ENCODE measurements around the gene DNAJC22. TPM values are rescaled to one million over a fixed set of nuclear protein-coding genes. Genes with fewer than 3 reads are reported as not detected.
A peak's percentile ranks its signal among the peaks of the same experiment; 100 is the strongest.

DNAJC22 gene
- total RNA-seq, 1 experiment from 2014 or later, result 0.24 TPM

DNA sequence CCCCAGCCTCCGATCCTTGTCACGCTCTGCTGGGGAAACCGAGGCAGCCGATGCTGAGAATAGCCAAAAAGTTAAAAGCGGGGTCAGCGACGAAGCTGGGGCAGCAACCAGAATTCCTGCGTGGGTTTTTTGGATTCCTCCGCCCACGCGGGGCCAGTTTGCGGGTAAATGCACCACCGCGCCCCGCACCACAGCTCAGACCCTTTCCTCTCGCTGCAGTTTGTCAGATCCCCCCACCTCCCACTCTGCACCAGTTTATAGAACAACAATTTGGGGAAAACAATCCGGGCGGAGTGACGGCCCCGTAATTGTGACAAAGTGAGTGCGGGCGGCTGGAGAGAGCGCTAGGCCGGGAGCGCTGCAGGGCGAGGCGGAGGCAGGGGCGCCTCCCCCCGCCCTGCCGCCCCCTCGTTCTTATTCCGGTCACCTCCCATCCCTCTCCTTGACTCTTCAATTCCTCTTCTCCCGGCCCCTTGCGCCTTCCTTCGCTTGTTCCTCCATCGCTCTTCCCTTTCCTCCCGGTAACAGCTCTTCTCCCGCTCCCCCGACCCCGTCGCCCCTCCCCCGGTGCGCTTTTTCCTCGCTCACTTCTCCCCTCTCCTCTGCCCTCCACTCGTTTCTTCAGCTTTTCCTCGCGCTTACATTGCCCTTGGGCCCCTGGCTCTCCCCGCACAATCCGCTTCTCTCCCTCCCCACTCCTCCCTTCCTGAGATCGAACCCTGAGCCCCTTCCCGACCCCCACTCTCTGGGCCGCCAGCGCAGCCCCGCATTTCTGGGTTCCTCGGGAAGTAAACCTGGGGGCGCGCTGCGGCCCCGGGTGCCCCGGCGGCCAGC, 646 bp upstream of the DNAJC22 start:
- peaks cover 98% of the 10 kb centered on the region for H3K27me3 Mint-ChIP-seq (ENCODE audit: low read depth)
- TF ChIP-seq, protein P1, sequence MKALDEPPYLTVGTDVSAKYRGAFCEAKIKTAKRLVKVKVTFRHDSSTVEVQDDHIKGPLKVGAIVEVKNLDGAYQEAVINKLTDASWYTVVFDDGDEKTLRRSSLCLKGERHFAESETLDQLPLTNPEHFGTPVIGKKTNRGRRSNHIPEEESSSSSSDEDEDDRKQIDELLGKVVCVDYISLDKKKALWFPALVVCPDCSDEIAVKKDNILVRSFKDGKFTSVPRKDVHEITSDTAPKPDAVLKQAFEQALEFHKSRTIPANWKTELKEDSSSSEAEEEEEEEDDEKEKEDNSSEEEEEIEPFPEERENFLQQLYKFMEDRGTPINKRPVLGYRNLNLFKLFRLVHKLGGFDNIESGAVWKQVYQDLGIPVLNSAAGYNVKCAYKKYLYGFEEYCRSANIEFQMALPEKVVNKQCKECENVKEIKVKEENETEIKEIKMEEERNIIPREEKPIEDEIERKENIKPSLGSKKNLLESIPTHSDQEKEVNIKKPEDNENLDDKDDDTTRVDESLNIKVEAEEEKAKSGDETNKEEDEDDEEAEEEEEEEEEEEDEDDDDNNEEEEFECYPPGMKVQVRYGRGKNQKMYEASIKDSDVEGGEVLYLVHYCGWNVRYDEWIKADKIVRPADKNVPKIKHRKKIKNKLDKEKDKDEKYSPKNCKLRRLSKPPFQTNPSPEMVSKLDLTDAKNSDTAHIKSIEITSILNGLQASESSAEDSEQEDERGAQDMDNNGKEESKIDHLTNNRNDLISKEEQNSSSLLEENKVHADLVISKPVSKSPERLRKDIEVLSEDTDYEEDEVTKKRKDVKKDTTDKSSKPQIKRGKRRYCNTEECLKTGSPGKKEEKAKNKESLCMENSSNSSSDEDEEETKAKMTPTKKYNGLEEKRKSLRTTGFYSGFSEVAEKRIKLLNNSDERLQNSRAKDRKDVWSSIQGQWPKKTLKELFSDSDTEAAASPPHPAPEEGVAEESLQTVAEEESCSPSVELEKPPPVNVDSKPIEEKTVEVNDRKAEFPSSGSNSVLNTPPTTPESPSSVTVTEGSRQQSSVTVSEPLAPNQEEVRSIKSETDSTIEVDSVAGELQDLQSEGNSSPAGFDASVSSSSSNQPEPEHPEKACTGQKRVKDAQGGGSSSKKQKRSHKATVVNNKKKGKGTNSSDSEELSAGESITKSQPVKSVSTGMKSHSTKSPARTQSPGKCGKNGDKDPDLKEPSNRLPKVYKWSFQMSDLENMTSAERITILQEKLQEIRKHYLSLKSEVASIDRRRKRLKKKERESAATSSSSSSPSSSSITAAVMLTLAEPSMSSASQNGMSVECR (CRISPR knock-in tag; IDR thresholded peaks at IDR 0.05; ENCODE audit: borderline replicate concordance), result no peak
- no peak for TF ChIP-seq ZNF138 (CRISPR knock-in tag; conservative IDR thresholded peaks at IDR 0.05)
- no peak for TF ChIP-seq CREM (CRISPR knock-in tag; IDR thresholded peaks at IDR 0.05)
- TF ChIP-seq SP1 (CRISPR knock-in tag; conservative IDR thresholded peaks at IDR 0.05), result no peak
- no peak for TF ChIP-seq ZBTB21 (CRISPR knock-in tag; IDR thresholded peaks at IDR 0.05; ENCODE audit: borderline replicate concordance)
- no peak for TF ChIP-seq JUN (CRISPR knock-in tag; IDR thresholded peaks at IDR 0.05)
- H3K4me3 Mint-ChIP-seq, result peak overlapping the region; percentile 75
- H3K9me3 Mint-ChIP-seq, result no peaks in the 10 kb centered on the region
- DNase-seq (ENCODE audit: low spot score) (peak; percentile 64), ATAC-seq (no peak)
- H3K27ac Mint-ChIP-seq, result no peak overlapping the region
- H3K4me1 Mint-ChIP-seq, result peaks cover 28% of the 10 kb centered on the region
- ChIA-PET POLR2A (interaction anchor here (0.6 to 1.2 kb wide), 3 partner anchors 23 to 310 kb away, joined by 4 to 7 read pairs (median 5); partner anchors contain the start of gene TROAP), CTCF (interaction anchor here (0.6 to 6.5 kb wide), 17 partner anchors 9 to 764 kb away, joined by 3 to 212 read pairs (median 34); partner anchors contain the start of genes C1QL4, PRPH, SPATS2 and TROAP)
- H3K36me3 Mint-ChIP-seq, result no peaks in the 10 kb centered on the region

DNA sequence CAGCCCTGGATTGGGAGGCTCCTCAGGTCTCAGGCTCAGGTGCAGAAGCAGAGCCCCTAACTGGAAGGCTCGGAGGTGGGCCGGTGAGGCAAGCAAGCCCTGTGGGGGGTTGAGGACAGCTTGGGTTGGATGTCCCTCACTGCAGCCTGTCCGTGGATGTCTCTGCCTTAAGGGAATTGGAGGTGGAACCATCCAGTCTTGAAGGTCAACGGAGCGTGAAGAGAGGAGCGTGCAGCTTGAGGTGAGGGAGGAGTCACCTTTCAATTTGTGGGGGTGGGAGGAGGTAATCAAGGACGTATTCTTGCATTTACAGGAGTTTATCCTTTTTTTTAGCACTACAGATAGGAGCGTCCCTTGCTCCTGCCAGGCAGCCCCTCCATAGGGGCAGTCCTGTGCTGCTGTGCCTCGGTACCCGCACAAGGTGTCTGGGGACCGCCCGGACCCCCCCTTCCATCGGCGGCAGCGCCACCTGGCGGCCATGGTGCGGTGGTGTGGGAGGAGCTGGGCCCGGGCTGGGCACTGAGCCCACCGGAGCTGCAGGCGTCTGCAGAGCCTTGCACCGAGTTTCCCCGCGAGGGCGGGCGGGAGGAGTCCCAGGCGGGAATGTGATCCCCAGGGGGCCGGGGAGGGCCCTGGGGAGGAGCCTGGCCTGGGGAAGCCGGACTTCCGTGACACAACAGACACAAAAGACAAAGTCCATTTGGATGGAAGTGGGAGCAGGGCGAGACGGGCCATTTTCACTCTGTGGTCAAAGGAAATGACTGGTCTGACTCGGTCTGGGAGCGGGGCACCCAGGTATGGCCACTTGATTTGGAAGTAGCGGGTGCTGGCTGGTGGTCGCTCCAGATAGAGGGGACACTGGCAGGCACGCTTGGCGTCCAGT, 864 bp downstream of the DNAJC22 start:
- Mint-ChIP-seq H3K4me1 (peaks cover 24% of the 10 kb centered on the region), H3K4me3 (peak overlapping the region; percentile 75), H3K27me3 (ENCODE audit: low read depth) (peaks cover 88% of the 10 kb centered on the region), H3K9me3 (no peaks in the 10 kb centered on the region), H3K36me3 (no peaks in the 10 kb centered on the region), H3K27ac (no peak overlapping the region)
- TF ChIP-seq ESRRA (CRISPR knock-in tag; IDR thresholded peaks at IDR 0.05; ENCODE audit: borderline replicate concordance), result 0 out of 2 replicates have a peak, but pooled peaks have one; percentile 26
- TF ChIP-seq, protein P2, sequence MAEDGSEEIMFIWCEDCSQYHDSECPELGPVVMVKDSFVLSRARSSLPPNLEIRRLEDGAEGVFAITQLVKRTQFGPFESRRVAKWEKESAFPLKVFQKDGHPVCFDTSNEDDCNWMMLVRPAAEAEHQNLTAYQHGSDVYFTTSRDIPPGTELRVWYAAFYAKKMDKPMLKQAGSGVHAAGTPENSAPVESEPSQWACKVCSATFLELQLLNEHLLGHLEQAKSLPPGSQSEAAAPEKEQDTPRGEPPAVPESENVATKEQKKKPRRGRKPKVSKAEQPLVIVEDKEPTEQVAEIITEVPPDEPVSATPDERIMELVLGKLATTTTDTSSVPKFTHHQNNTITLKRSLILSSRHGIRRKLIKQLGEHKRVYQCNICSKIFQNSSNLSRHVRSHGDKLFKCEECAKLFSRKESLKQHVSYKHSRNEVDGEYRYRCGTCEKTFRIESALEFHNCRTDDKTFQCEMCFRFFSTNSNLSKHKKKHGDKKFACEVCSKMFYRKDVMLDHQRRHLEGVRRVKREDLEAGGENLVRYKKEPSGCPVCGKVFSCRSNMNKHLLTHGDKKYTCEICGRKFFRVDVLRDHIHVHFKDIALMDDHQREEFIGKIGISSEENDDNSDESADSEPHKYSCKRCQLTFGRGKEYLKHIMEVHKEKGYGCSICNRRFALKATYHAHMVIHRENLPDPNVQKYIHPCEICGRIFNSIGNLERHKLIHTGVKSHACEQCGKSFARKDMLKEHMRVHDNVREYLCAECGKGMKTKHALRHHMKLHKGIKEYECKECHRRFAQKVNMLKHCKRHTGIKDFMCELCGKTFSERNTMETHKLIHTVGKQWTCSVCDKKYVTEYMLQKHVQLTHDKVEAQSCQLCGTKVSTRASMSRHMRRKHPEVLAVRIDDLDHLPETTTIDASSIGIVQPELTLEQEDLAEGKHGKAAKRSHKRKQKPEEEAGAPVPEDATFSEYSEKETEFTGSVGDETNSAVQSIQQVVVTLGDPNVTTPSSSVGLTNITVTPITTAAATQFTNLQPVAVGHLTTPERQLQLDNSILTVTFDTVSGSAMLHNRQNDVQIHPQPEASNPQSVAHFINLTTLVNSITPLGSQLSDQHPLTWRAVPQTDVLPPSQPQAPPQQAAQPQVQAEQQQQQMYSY (CRISPR knock-in tag; IDR thresholded peaks at IDR 0.05), result peak; percentile 54; the same call in 1 of the 2 replicates
- 0 out of 2 replicates have a peak, but pooled peaks have one; percentile 36 for TF ChIP-seq SP1 (CRISPR knock-in tag; conservative IDR thresholded peaks at IDR 0.05)
- TF ChIP-seq, protein P3, sequence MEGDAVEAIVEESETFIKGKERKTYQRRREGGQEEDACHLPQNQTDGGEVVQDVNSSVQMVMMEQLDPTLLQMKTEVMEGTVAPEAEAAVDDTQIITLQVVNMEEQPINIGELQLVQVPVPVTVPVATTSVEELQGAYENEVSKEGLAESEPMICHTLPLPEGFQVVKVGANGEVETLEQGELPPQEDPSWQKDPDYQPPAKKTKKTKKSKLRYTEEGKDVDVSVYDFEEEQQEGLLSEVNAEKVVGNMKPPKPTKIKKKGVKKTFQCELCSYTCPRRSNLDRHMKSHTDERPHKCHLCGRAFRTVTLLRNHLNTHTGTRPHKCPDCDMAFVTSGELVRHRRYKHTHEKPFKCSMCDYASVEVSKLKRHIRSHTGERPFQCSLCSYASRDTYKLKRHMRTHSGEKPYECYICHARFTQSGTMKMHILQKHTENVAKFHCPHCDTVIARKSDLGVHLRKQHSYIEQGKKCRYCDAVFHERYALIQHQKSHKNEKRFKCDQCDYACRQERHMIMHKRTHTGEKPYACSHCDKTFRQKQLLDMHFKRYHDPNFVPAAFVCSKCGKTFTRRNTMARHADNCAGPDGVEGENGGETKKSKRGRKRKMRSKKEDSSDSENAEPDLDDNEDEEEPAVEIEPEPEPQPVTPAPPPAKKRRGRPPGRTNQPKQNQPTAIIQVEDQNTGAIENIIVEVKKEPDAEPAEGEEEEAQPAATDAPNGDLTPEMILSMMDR (IDR thresholded peaks at IDR 0.05), result peak; percentile 97
- TF ChIP-seq ZNF263 (CRISPR knock-in tag; IDR thresholded peaks at IDR 0.05; ENCODE audit: low read depth), result peak; percentile 44; the same call in 1 of the 2 replicates
- TF ChIP-seq JUN (CRISPR knock-in tag; IDR thresholded peaks at IDR 0.05), result no peak
- TF ChIP-seq, protein P4, sequence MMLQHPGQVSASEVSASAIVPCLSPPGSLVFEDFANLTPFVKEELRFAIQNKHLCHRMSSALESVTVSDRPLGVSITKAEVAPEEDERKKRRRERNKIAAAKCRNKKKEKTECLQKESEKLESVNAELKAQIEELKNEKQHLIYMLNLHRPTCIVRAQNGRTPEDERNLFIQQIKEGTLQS (CRISPR knock-in tag; conservative IDR thresholded peaks at IDR 0.05), result no peak
- DNase-seq (ENCODE audit: low spot score) (peak; percentile 93), ATAC-seq (peak; percentile 79)
- POLR2A ChIA-PET, result interaction anchor here (1.0 to 1.9 kb wide), 5 partner anchors 10 to 167 kb away, joined by 3 to 7 read pairs (median 4); partner anchors contain the start of genes C1QL4 and SPATS2
- CTCF ChIA-PET, result interaction anchor here (0.6 to 6.5 kb wide), 82 partner anchors 10 to 756 kb away, joined by 3 to 212 read pairs (median 5); partner anchors contain the start of genes C1QL4, GPD1, KCNH3 and LMBR1L

Data from WTC11 (cell line).